PC-9 (cell line): Measurements from ENCODE around the gene SDK2. TPM values are rescaled to one million over a fixed set of nuclear protein-coding genes. Genes with fewer than 3 reads are reported as not detected.
"Not testable (repeated sequence)": the region's sequence is repeated elsewhere in the genome, so short reads cannot be mapped to it uniquely, and the experiment has no call there.

ENCODE experiments used
- BruUV-seq: library from RNA; stranded (reverse); fragments of 400-500 nt; replicated peaks from 2 replicates; lab custom pipeline; 2021; lab: Mats Ljungman, UMichigan
- CTCF ChIA-PET: fragments of 300-600 bp; sonication (Branson Sonifier 250); formaldehyde crosslinking; loops from one replicate; lab custom pipeline; 2022; ENCODE audit warnings: antibody characterized with exemption; lab: Charles Lee
- POLR2A ChIA-PET: fragments of 300-600 bp; sonication (Branson Sonifier 250); formaldehyde crosslinking; loops from one replicate; lab custom pipeline; 2022; ENCODE audit warnings: antibody characterized with exemption; ENCODE audit not compliant: unreplicated experiment; lab: Charles Lee
- DNase-seq, 2 experiments: peaks; one replicate each; pipeline versions ENCODE4 v3.0.0 to v3.0.0-alpha.2; 2015 to 2022; ENCODE audit warnings: mixed read lengths in 1 of 2
- H2AFZ ChIP-seq: fragments of 200-600 bp; sonication (generic); 2 replicates; pipeline ENCODE4 v1.8.1; 2017; ENCODE audit warnings: antibody characterized with exemption
- H3F3A ChIP-seq: fragments of 200-600 bp; sonication (generic); 2 replicates; pipeline ENCODE4 v1.8.1; 2017; ENCODE audit warnings: antibody characterized with exemption, mild to moderate bottlenecking, low read depth; ENCODE audit not compliant: insufficient read depth
- H3K27ac ChIP-seq: fragments of 200-600 bp; sonication (generic); 2 replicates; pipeline ENCODE4 v1.6.1; 2016; ENCODE audit warnings: mixed run types
- H3K27me3 ChIP-seq: fragments of 200-600 bp; sonication (generic); 2 replicates; pipeline ENCODE4 v1.6.1; 2016; ENCODE audit warnings: low read depth, mixed run types; ENCODE audit not compliant: insufficient read depth
- H3K36me3 ChIP-seq: fragments of 200-600 bp; sonication (generic); 2 replicates; pipeline ENCODE4 v1.6.1; 2016; ENCODE audit warnings: low read depth, mixed run types
- H3K4me1 ChIP-seq: fragments of 200-600 bp; sonication (generic); replicated peaks from 2 replicates; pipeline ENCODE4 v1.6.1; 2016; ENCODE audit warnings: mixed run types; ENCODE audit not compliant: insufficient read depth
- H3K4me2 ChIP-seq: fragments of 200-600 bp; sonication (generic); 2 replicates; pipeline ENCODE4 v1.6.1; 2017; ENCODE audit warnings: mixed run types
- H3K4me3 ChIP-seq: fragments of 200-600 bp; sonication (generic); 2 replicates; pipeline ENCODE4 v1.6.1; 2016; ENCODE audit warnings: mixed run types
- H3K79me2 ChIP-seq: fragments of 200-600 bp; sonication (generic); 2 replicates; pipeline ENCODE4 v1.6.1; 2017; ENCODE audit warnings: low read depth, mixed run types
- H3K9me2 ChIP-seq: fragments of 200-600 bp; sonication (generic); 2 replicates; pipeline ENCODE4 v1.8.1; 2017; ENCODE audit warnings: mild to moderate bottlenecking; ENCODE audit not compliant: insufficient read depth
- H3K9me3 ChIP-seq: fragments of 200-600 bp; sonication (generic); 2 replicates; pipeline ENCODE4 v1.8.1; 2016; ENCODE audit warnings: low read depth; ENCODE audit not compliant: insufficient read depth
- H4K20me1 ChIP-seq: fragments of 200-600 bp; sonication (generic); 2 replicates; pipeline ENCODE4 v1.8.1; 2017; ENCODE audit not compliant: insufficient read depth
- EZH2 ChIP-seq: fragments of 200-600 bp; sonication (generic); IDR thresholded peaks from 2 replicates; pipeline ENCODE4 v1.8.0; 2017; ENCODE audit warnings: antibody characterized with exemption, low read depth
- intact Hi-C: fragments of 100-400 bp; cut with micrococcal nuclease; formaldehyde crosslinking; loops from one replicate; pipeline ENCODE4 v1.10.0; 2022; ENCODE audit not compliant: unreplicated experiment
- total RNA-seq: library from RNA; stranded (reverse); gene quantifications from 2 replicates; pipeline ENCODE4 v1.2.3, GENCODE V29; 2021
- TF ChIP-seq, protein P1 (sequence below): fragments of 200-600 bp; sonication (generic); conservative IDR thresholded peaks from 2 replicates; pipeline ENCODE4 v1.6.1; 2017; ENCODE audit warnings: mixed run types, antibody characterized with exemption, mild to moderate bottlenecking, moderate library complexity

Gene SDK2
- total RNA-seq, 1 experiment from 2014 or later, result 0.04 TPM

DNA sequence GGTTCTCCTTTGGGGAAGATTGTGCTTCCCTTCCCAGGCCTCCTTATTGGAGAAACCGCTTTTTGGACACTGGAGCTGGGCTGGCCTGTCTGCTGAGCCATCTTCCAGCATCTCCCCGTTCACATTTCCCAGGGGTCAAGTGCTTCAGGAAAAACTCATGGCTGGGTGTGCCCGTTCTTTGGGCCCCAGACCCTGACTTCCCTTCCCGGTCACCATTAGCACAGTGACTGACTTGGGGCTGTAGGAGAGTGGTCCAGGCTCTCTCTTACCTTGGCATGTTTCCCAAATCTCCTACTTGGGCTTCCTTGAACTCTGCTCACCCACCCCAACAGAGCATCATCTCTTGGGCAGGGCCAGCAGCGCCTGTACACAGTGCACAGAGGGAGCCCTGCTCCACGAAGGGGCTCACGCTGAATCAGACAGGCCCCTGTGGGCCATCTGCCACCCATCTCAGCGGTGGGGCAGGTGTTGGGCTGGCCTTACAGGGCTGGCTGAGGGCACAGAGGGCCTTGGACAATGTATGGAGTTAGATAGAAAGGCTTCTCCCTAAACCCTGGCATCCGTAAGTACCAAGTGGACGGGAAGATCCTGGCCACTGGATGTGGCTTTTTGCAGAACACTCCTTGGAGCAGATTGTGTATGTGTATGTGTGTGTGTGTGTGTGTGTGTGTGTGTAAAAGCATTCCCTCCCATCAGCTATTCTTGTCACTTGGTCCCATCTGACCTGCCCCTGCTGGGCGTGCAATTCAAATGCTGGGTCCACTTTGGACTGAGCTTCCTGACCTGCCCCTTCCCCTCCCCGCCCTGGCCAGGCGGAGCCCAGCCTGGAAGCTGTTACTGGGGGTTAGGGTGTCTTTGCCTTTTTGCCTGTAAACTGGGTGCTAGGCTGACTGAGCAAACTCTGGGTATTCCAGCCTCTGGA is 307.6 kb downstream of the SDK2 start:
- BruUV-seq, result no TSS peak
- peaks cover 31% of the 10 kb centered on the region for H3K4me1 ChIP-seq
- ChIA-PET POLR2A (interaction anchor here (0.5 kb wide), 1 partner anchor 620 kb away, joined by 3 read pairs; no protein-coding TSS in a partner anchor), CTCF (interaction anchor here (0.6 to 0.7 kb wide), 2 partner anchors 21 to 26 kb away, joined by 3 to 8 read pairs; no protein-coding TSS in a partner anchor)
- H3K4me2 ChIP-seq, result no peak overlapping the region
- no peak overlapping the region for H2AFZ ChIP-seq
- no peaks in the 10 kb centered on the region for H3K79me2 ChIP-seq
- H4K20me1 ChIP-seq, result no peaks in the 10 kb centered on the region
- no peak overlapping the region for H3K4me3 ChIP-seq
- no peaks in the 10 kb centered on the region for H3K9me3 ChIP-seq
- no peaks in the 10 kb centered on the region for H3K9me2 ChIP-seq
- peaks cover 27% of the 10 kb centered on the region; the same call in 1 of the 2 replicates for H3F3A ChIP-seq
- TF ChIP-seq EZH2, result no peak
- TF ChIP-seq, protein P1, sequence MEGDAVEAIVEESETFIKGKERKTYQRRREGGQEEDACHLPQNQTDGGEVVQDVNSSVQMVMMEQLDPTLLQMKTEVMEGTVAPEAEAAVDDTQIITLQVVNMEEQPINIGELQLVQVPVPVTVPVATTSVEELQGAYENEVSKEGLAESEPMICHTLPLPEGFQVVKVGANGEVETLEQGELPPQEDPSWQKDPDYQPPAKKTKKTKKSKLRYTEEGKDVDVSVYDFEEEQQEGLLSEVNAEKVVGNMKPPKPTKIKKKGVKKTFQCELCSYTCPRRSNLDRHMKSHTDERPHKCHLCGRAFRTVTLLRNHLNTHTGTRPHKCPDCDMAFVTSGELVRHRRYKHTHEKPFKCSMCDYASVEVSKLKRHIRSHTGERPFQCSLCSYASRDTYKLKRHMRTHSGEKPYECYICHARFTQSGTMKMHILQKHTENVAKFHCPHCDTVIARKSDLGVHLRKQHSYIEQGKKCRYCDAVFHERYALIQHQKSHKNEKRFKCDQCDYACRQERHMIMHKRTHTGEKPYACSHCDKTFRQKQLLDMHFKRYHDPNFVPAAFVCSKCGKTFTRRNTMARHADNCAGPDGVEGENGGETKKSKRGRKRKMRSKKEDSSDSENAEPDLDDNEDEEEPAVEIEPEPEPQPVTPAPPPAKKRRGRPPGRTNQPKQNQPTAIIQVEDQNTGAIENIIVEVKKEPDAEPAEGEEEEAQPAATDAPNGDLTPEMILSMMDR, result no peak
- H3K27ac ChIP-seq, result no peak overlapping the region
- H3K36me3 ChIP-seq, result no peaks in the 10 kb centered on the region
- H3K27me3 ChIP-seq, result no peaks in the 10 kb centered on the region
- intact Hi-C loops, result no loop called here
- no peak for DNase-seq

DNA sequence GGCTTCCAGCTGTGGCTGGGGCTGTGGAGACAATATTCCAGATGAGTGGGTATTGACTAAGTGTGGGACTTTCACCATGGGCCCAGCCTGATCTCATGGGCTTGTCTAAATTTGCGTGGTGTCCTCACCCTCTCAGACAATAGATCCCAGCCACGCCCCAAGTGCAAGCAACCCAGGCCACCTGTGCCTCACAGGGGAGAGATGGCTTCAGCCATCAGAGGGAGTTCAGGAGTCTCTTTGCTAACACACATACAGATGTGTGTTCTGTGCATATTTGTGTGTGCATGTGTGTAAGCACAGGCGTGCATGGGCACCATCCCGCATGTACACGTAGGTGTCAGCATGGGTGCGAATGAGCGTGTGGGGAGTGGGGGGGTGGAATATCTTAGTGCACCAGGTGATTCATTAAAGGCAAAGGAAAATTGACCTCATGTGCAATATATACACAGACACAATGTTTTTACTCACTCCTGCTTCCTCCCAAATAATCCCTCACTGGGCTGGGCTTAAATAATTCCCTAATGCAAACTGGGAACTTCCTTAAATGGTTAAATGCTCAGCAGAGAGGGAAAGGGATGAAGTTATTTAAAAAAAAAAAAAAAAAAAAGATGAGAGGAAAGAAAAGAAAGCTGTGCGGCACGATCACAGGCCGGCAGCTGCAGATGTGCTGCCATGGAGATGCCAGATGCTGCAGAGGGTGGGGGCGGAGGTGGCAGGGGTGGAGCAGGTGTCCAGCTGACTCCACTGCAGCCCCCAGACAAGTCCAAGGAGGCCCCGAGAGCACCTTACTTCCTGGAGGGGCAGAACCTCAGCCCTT is 308.4 kb downstream of the SDK2 start:
- TF ChIP-seq, protein P1, result no peak
- TF ChIP-seq EZH2, result no peak
- CTCF ChIA-PET, result interaction anchor here (0.7 kb wide), 1 partner anchor 26 kb away, joined by 8 read pairs; no protein-coding TSS in a partner anchor
- Histone ChIP-seq H3K79me2 (no peaks in the 10 kb centered on the region), H3K27me3 (no peaks in the 10 kb centered on the region), H3K4me1 (peaks cover 23% of the 10 kb centered on the region), H3K4me3 (no peak overlapping the region), H4K20me1 (no peaks in the 10 kb centered on the region), H3K9me2 (no peaks in the 10 kb centered on the region), H3K36me3 (no peaks in the 10 kb centered on the region), H3F3A (peaks cover 22% of the 10 kb centered on the region; the same call in 1 of the 2 replicates), H3K4me2 (no peak overlapping the region), H3K27ac (no peak overlapping the region), H2AFZ (no peak overlapping the region), H3K9me3 (no peaks in the 10 kb centered on the region)
- POLR2A ChIA-PET, result no interaction called here
- intact Hi-C loops, result no loop called here
- DNase-seq, result no peak
- BruUV-seq, result no TSS peak

DNA sequence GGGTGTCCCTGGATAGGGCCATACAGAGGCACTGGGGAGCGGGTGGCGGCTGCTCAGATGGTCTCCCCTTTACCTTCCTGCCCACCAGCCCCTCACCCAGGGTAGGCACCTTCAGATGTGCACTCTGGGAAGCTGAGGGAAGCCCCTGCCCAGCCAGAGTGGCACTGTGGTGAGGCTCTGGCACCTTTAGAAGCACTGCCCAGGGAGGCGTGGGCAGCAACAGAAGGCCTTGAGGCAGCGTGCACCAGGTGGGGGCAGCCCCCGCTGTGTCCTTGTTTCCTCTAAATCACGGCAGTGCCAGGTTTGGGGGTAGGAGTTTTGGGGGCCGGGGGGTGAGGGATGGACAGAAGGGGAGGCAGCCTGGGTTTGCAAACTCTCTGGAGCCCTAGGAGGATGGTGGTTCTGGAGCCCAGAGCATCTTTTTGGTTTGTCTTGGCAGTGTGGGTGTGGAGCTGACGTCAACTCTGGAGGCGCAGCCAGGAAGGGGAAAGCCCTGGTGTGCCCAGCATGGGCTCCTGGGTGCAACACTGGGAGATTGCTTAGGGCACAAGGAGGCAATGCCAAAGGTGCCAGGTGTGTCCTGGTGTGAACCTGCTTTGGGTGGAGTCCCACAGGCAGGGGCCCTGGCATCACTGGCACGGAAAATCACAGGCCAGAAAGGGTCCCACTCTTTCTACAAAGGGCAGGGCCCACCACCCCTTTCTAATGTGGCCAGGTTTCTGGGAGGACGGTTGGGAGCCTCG is 309.3 kb downstream of the SDK2 start:
- Histone ChIP-seq H3K36me3 (no peaks in the 10 kb centered on the region), H3F3A (peaks cover 17% of the 10 kb centered on the region; the same call in 1 of the 2 replicates), H3K79me2 (no peaks in the 10 kb centered on the region), H3K4me1 (peaks cover 18% of the 10 kb centered on the region), H3K27me3 (no peaks in the 10 kb centered on the region), H3K9me3 (no peaks in the 10 kb centered on the region), H2AFZ (no peak overlapping the region), H3K4me3 (no peak overlapping the region), H3K27ac (no peak overlapping the region), H3K4me2 (no peak overlapping the region), H4K20me1 (no peaks in the 10 kb centered on the region), H3K9me2 (no peaks in the 10 kb centered on the region)
- no peak for DNase-seq
- ChIA-PET CTCF (no interaction called here), POLR2A (no interaction called here)
- TF ChIP-seq EZH2, result no peak
- TF ChIP-seq, protein P1, result no peak
- BruUV-seq, result no TSS peak
- intact Hi-C loops, result no loop called here

DNA sequence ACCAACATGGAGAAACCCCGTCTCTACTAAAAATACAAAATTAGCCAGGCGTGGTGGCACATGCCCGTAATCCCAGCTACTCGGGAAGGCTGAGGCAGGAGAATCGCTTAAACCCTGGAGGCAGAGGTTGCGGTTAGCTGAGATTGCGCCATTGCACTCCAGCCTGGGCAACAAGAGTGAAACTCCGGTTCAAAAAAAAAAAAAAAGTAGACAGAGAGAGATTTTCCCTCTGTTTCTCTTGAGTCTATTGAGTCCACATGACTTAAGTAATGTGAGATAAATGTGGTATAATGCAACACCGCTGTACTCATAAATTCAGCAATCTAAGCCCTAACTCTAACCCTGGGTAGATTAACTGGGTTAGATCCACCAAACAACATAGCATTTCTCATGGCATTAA is 310.8 kb downstream of the SDK2 start:
- H3K9me3 ChIP-seq, POLR2A ChIA-PET, H3K79me2 ChIP-seq, H3K4me2 ChIP-seq, intact Hi-C loops, BruUV-seq, H4K20me1 ChIP-seq, H2AFZ ChIP-seq, CTCF ChIA-PET, H3K9me2 ChIP-seq, H3K4me3 ChIP-seq, H3K36me3 ChIP-seq, H3K27me3 ChIP-seq, DNase-seq: not testable (repeated sequence)
- H3K4me1 ChIP-seq, result peaks cover 12% of the 10 kb centered on the region
- peaks cover 10% of the 10 kb centered on the region; the same call in 1 of the 2 replicates for H3F3A ChIP-seq
- peak overlapping the region; percentile 56 for H3K27ac ChIP-seq
